HUES6 (cell line): ENCODE data around the gene DENND1A.
"Not testable (repeated sequence)": the region's sequence is repeated elsewhere in the genome, so short reads cannot be mapped to it uniquely, and the experiment has no call there.

Experiments used
- H3K27ac ChIP-seq: 2 replicates; pipeline ENCODE4 v1.7.0; 2013; ENCODE audit warnings: low read depth, mild to moderate bottlenecking, low read length, inconsistent platforms
- H3K27me3 ChIP-seq: 2 replicates; pipeline ENCODE4 v1.6.1; 2013; ENCODE audit warnings: low read length; ENCODE audit not compliant: control insufficient read depth, insufficient read depth
- H3K36me3 ChIP-seq: 2 replicates; pipeline ENCODE4 v1.6.1; 2013; ENCODE audit warnings: low read length; ENCODE audit not compliant: control insufficient read depth, insufficient read depth
- H3K4me1 ChIP-seq: 2 replicates; pipeline ENCODE4 v1.6.1; 2013; ENCODE audit warnings: low read length; ENCODE audit not compliant: control insufficient read depth, insufficient read depth
- H3K4me3 ChIP-seq: 2 replicates; pipeline ENCODE4 v1.5.1; 2013; ENCODE audit warnings: low read depth, low read length
- H3K9ac ChIP-seq: one replicate; pipeline ENCODE4 v1.6.1; 2013; ENCODE audit warnings: mild to moderate bottlenecking, low read length
- H3K9me3 ChIP-seq: 2 replicates; pipeline ENCODE4 v1.6.1; 2013; ENCODE audit warnings: low read depth, low read length; ENCODE audit not compliant: control insufficient read depth, insufficient read depth

DENND1A gene

DNA sequence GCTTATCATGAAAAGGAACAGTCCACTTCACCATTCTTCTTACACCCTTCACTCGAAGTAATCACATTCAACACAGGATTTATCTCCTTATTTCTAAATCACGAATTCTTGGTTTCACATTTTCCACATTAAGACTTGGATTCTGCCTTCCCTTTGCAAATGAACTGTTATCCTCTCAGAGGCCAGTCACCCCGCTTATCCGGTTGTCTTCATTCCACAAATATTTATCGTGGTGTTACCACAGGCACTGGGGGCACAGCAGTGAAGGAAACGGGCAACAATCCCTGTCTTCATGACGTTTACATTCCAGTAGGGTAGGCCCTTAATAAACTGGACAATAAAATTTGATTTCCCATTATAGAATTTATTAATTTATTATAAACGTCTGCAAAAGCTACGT is 284.2 kb downstream of the DENND1A start:
- H3K9me3 ChIP-seq: no peaks in the 10 kb centered on the region
- no peaks in the 10 kb centered on the region for H3K36me3 ChIP-seq
- no peak overlapping the region for H3K27ac ChIP-seq
- no peaks in the 10 kb centered on the region for H3K27me3 ChIP-seq
- H3K4me3 ChIP-seq: no peak overlapping the region
- H3K4me1 ChIP-seq: no peaks in the 10 kb centered on the region
- H3K9ac ChIP-seq: no peak overlapping the region

- Histone ChIP-seq H3K4me1 (no peaks in the 10 kb centered on the region), H3K27ac (no peak overlapping the region), H3K27me3 (no peaks in the 10 kb centered on the region), H3K36me3 (no peaks in the 10 kb centered on the region), H3K9ac (no peak overlapping the region), H3K4me3 (no peak overlapping the region), H3K9me3 (no peaks in the 10 kb centered on the region)
Measured at GRCh38 chr9:123645126-123645525, 284.8 kb downstream of the DENND1A start.

DNA sequence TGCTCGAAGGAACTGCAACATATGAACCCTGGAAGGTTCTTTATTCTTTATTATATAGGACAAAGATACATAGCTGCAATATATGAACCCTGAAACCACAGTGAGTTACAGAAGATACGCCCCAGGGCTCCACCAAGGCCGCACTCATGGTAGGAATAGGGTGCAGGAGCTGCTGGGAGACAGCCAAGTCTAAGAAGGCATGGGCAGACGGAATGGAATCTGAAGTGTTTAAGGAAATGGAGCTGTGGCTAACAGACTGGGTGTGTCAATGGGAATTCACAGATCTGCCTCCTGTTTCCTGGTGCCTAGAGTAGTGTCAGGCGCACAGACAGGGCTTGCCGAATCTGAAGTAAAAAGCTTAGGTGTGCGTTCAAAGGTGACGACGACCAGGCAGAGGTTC is 286.4 kb downstream of the DENND1A start:
- Histone ChIP-seq H3K4me3 (no peak overlapping the region), H3K9ac (no peak overlapping the region), H3K9me3 (no peaks in the 10 kb centered on the region), H3K27me3 (no peaks in the 10 kb centered on the region), H3K4me1 (0 out of 2 replicates have a peak, but pooled peaks cover under 1% of the 10 kb centered on the region), H3K27ac (no peak overlapping the region), H3K36me3 (no peaks in the 10 kb centered on the region)

- Histone ChIP-seq H3K27me3 (no peaks in the 10 kb centered on the region), H3K4me1 (0 out of 2 replicates have a peak, but pooled peaks cover 7% of the 10 kb centered on the region), H3K4me3 (no peak overlapping the region), H3K36me3 (no peaks in the 10 kb centered on the region), H3K9ac (no peak overlapping the region), H3K27ac (no peak overlapping the region), H3K9me3 (no peaks in the 10 kb centered on the region)
Measured at GRCh38 chr9:123642291-123643278, 287.3 kb downstream of the DENND1A start.

DNA sequence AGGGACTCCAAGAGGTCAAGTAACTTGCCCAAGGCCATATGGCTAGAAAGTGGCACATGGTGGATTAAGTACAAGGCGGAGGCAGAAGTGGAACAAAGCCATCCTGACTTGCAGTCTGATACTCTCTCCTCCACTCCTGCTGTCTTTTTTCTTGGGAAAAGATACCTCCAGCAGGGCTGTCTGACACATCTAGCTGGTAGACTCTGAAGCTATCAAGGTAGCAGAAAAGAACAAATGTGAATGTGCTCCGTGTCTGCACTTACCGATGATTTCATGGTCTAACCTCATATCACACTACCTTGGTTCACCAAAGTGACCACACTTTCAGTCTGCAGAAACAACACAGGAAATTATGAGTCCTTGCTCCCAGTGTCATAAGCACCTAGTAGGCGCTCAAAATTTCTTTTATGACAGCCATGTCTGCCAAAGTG is 289.1 kb downstream of the DENND1A start:
- H3K27ac ChIP-seq: no peak overlapping the region

GRCh38 chr9:123639743-123640142 is 290.2 kb downstream of the DENND1A start:
- Histone ChIP-seq H3K9me3 (no peaks in the 10 kb centered on the region), H3K27ac (no peak overlapping the region), H3K36me3 (no peaks in the 10 kb centered on the region), H3K9ac (no peak overlapping the region), H3K4me3 (no peak overlapping the region), H3K27me3 (no peaks in the 10 kb centered on the region), H3K4me1 (0 out of 2 replicates have a peak, but pooled peaks cover 7% of the 10 kb centered on the region)

More for the DNA sequence above, 289.1 kb downstream of the DENND1A start:
- Histone ChIP-seq H3K27me3 (no peaks in the 10 kb centered on the region), H3K9ac (no peak overlapping the region), H3K4me1 (0 out of 2 replicates have a peak, but pooled peaks cover 7% of the 10 kb centered on the region), H3K9me3 (no peaks in the 10 kb centered on the region), H3K36me3 (no peaks in the 10 kb centered on the region), H3K4me3 (no peak overlapping the region)

DNA sequence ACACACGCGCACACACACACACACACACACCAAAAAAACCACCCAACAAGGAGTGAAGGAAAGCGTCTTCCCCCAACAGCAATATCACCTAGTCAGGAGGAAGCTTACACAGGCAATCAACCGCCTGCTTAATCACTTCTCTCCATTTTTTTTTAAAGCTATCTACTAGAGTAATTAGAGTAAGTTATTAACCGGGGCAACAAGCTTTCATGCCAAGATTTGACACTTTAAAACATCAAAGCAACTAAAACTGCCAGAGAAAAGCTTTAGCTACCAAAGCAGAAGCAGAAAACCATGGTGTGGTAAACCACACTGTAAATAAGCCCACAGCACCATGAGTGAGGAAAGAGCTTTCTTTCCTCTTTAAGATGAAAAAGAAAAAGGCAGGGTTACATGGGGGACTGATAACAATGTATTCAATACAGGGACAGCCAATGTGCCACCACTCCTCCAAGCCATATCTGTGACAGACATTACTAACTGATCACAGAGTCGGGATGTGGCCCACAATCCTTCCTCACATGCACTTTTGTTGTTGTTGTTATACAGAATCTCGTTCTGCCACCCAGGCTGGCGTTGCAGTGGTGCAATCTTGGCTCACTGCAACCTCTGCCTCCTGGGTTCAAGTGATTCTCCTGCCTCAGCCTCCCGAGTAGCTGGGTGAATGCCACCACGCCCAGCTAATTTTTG is 291.8 kb downstream of the DENND1A start:
- H3K4me3 ChIP-seq: no peak overlapping the region
- H3K27ac ChIP-seq: no peak overlapping the region
- H3K9me3 ChIP-seq: no peaks in the 10 kb centered on the region
- H3K36me3 ChIP-seq: no peaks in the 10 kb centered on the region
- H3K4me1 ChIP-seq: 0 out of 2 replicates have a peak, but pooled peaks cover 7% of the 10 kb centered on the region
- no peak overlapping the region for H3K9ac ChIP-seq
- no peaks in the 10 kb centered on the region for H3K27me3 ChIP-seq

DNA sequence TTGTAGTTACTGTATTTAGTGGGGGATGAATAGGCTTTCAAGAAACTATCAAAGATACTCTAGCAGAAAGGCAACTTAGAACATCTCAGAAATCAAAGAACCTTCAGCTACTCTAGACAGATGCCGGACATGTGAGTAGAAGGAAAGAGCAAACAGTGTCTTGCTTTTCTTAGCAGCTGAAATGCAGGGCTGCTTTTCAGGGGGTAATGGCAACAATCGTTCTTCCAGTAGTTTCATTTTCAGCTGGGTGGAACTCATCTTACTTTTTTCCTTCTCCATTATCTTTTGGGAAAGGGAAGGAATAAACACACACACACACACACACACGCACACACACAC is 292.4 kb downstream of the DENND1A start:
- Histone ChIP-seq H3K27me3 (no peaks in the 10 kb centered on the region), H3K4me3 (no peak overlapping the region), H3K9me3 (no peaks in the 10 kb centered on the region), H3K36me3 (no peaks in the 10 kb centered on the region), H3K4me1 (0 out of 2 replicates have a peak, but pooled peaks cover 7% of the 10 kb centered on the region), H3K27ac (no peak overlapping the region), H3K9ac (no peak overlapping the region)

GRCh38 chr9:123636805-123637204 is 293.1 kb downstream of the DENND1A start:
- not testable (repeated sequence) for H3K36me3 ChIP-seq, H3K9ac ChIP-seq, H3K27ac ChIP-seq, H3K4me3 ChIP-seq, H3K9me3 ChIP-seq, H3K4me1 ChIP-seq, H3K27me3 ChIP-seq

DNA sequence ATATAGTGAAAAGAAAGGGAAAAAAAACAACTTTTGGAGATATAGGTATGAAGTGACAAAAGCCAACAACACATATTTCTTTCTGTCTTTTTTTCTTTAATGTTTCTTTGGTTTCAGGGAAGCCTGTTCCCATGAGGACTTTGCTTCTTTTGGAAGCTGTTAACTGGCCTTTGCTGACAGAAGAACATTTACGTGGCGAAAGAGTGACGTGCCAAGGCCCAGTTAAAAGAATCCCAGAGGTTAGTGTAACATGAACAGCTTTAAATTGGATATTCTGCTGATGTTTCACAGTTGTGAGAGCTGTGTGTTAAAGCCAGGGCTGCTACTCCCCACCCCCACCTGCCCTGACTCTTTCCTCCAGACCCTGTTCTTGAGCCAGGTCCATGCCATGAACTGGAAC is 298.1 kb downstream of the DENND1A start:
- H3K36me3 ChIP-seq: no peaks in the 10 kb centered on the region
- no peak overlapping the region for H3K4me3 ChIP-seq
- H3K9ac ChIP-seq: no peak overlapping the region
- no peaks in the 10 kb centered on the region for H3K4me1 ChIP-seq
- no peaks in the 10 kb centered on the region for H3K9me3 ChIP-seq
- H3K27me3 ChIP-seq: no peaks in the 10 kb centered on the region
- H3K27ac ChIP-seq: no peak overlapping the region

DNA sequence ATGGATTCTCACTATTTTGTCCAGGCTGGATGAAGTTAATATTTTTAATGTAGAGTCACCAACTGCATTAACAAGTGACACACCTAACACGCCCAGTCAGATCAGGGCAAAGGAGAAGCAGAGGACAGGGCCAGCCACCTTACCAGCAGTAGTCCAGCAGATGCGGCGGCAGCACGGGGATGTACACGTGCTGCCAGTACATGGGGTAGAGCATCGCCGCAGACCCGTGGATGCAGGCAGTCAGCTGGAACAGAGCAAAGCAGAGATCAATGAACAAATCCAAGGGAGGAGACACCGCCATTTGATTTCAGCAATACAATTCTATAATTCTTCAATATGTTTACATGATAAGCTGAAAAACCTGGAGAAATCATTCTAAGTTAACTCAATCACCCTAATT is 299.7 kb downstream of the DENND1A start:
- Histone ChIP-seq H3K4me3 (no peak overlapping the region), H3K27ac (no peak overlapping the region), H3K4me1 (no peaks in the 10 kb centered on the region), H3K9ac (no peak overlapping the region), H3K9me3 (no peaks in the 10 kb centered on the region), H3K36me3 (no peaks in the 10 kb centered on the region), H3K27me3 (no peaks in the 10 kb centered on the region)
